Thyroid gland (tissue), 4 donors: ENCODE data around the gene LEF1. TPM values are rescaled to one million over a fixed set of nuclear protein-coding genes. Genes with fewer than 3 reads are reported as not detected.

Source experiments
- DNase-seq, 2 donors: peaks; one replicate each; pipeline ENCODE4 v3.0.0-alpha.2; 2019
- H3K27ac ChIP-seq, 3 donors: fragments of 200-600 bp; sonication (generic); 1 replicate in 2 of 3; 2 replicates in 1 of 3; pipeline ENCODE4 v1.5.1; 2016 to 2019; ENCODE audit warnings: mild to moderate bottlenecking in 1 of 3, moderate library complexity in 1 of 3
- H3K27me3 ChIP-seq: fragments of 200-600 bp; sonication (generic); one replicate; pipeline ENCODE4 v1.5.1; 2019
- H3K36me3 ChIP-seq, 2 donors: fragments of 200-600 bp; sonication (generic); one replicate each; pipeline ENCODE4 v1.5.1; 2016 to 2019
- H3K4me1 ChIP-seq, 2 donors: fragments of 200-600 bp; sonication (generic); one replicate each; pipeline ENCODE4 v1.5.1; 2017 to 2019
- H3K4me3 ChIP-seq, 3 donors: fragments of 200-600 bp; sonication (generic); replicated peaks in 1 of 3; 1 replicate in 2 of 3; 2 replicates in 1 of 3; pipeline ENCODE4 v1.5.1; 2016; ENCODE audit warnings: mild to moderate bottlenecking in 1 of 3
- H3K9me3 ChIP-seq: fragments of 200-600 bp; sonication (generic); one replicate; pipeline ENCODE4 v1.5.1; 2017
- POLR2A ChIP-seq, 2 donors: fragments of 450-650 bp; IDR thresholded peaks; one replicate each; pipeline ENCODE4 v1.6.1; 2017; ENCODE audit warnings: antibody characterized with exemption in 2 of 2, mild to moderate bottlenecking in 2 of 2, moderate library complexity in 1 of 2
- WGBS, 2 donors: methylation state at CpG; one replicate each; pipeline ENCODE4 v1.1.5; 2017; 5-methylcytosine and 5-hydroxymethylcytosine counted together
- intact Hi-C: fragments of 100-400 bp; cut with DNase I; formaldehyde crosslinking; loops from one replicate; pipeline ENCODE4 v1.15.1; 2023
- total RNA-seq, 4 donors: library from RNA; depleted of rRNA; stranded (reverse); fragments of >200 nt; gene quantifications; one replicate each; pipeline ENCODE4 v1.2.3, GENCODE V29; 2016
- TF ChIP-seq, protein P1 (sequence below), 6 experiments: fragments of 200-600 bp in 3 of 6; fragments of 450-650 bp in 3 of 6; sonication (generic) in 3 of 6; IDR thresholded peaks; one replicate each; pipeline ENCODE4 v1.5.1; 2016 to 2019; ENCODE audit warnings: antibody characterized with exemption in 6 of 6, mild to moderate bottlenecking in 2 of 6, inconsistent platforms in 1 of 6, moderate library complexity in 1 of 6

LEF1 gene
- total RNA-seq, 4 donors from 2014 or later = 4.2 to 24.3 (median 9.9) TPM

- Histone ChIP-seq H3K27me3 (no peaks in the 10 kb centered on the region), H3K36me3 (no peaks in the 10 kb centered on the region), H3K9me3 (no peaks in the 10 kb centered on the region), H3K27ac (no peak overlapping the region), H3K4me3 (no peak overlapping the region), H3K4me1 (no peaks in the 10 kb centered on the region)
- WGBS, 2 donors = 92 to 93% methylated on average over 5 of the region's 5 CpGs
- TF ChIP-seq, protein P1, sequence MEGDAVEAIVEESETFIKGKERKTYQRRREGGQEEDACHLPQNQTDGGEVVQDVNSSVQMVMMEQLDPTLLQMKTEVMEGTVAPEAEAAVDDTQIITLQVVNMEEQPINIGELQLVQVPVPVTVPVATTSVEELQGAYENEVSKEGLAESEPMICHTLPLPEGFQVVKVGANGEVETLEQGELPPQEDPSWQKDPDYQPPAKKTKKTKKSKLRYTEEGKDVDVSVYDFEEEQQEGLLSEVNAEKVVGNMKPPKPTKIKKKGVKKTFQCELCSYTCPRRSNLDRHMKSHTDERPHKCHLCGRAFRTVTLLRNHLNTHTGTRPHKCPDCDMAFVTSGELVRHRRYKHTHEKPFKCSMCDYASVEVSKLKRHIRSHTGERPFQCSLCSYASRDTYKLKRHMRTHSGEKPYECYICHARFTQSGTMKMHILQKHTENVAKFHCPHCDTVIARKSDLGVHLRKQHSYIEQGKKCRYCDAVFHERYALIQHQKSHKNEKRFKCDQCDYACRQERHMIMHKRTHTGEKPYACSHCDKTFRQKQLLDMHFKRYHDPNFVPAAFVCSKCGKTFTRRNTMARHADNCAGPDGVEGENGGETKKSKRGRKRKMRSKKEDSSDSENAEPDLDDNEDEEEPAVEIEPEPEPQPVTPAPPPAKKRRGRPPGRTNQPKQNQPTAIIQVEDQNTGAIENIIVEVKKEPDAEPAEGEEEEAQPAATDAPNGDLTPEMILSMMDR (IDR thresholded peaks at IDR 0.05) = no peak
- no peak for TF ChIP-seq POLR2A (IDR thresholded peaks at IDR 0.05)
- intact Hi-C loops = no loop called here
- no peak for DNase-seq
Observed at GRCh38 chr4:108210989-108211835, 42.5 kb upstream of the LEF1 start.

DNA sequence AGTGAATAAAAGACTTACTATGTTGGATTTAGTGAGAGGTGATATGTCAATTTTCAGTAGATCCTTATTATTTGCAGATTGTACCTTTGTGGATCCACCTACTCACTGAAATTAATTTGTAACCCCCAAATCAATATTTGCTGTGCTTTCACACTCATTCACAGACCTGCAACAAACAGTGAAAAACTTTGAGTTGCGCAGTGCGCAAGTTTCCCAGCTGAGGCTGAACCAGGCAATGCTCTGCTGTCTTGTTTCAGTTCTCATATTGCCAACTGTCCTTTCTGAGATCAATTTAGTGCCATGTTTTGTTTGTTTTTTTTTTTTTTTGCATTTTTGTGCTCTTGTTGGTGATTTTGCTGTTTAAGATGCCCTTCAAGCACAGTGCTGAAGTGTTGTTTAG, 40.8 kb upstream of the LEF1 start:
- no peak overlapping the region for H3K27ac ChIP-seq
- no peaks in the 10 kb centered on the region for H3K27me3 ChIP-seq
- no peak overlapping the region for H3K4me3 ChIP-seq
- WGBS, 2 donors = 100% methylated on average over 2 of the region's 2 CpGs
- H3K4me1 ChIP-seq = no peaks in the 10 kb centered on the region
- DNase-seq = no peak
- TF ChIP-seq POLR2A (IDR thresholded peaks at IDR 0.05) = no peak
- TF ChIP-seq, protein P1 (IDR thresholded peaks at IDR 0.05) = no peak
- H3K36me3 ChIP-seq = no peaks in the 10 kb centered on the region
- intact Hi-C loops = no loop called here
- H3K9me3 ChIP-seq = no peaks in the 10 kb centered on the region

- Histone ChIP-seq H3K4me1 (no peaks in the 10 kb centered on the region), H3K27ac (no peak overlapping the region), H3K9me3 (no peaks in the 10 kb centered on the region), H3K36me3 (no peaks in the 10 kb centered on the region), H3K4me3 (no peak overlapping the region), H3K27me3 (no peaks in the 10 kb centered on the region)
- WGBS, 2 donors = 100% methylated on average over 1 of the region's 1 CpG
- TF ChIP-seq, protein P1 (IDR thresholded peaks at IDR 0.05) = no peak
- no peak for TF ChIP-seq POLR2A (IDR thresholded peaks at IDR 0.05)
- no peak for DNase-seq
- intact Hi-C loops = no loop called here
Observed at GRCh38 chr4:108205859-108206258, 37.1 kb upstream of the LEF1 start.

DNA sequence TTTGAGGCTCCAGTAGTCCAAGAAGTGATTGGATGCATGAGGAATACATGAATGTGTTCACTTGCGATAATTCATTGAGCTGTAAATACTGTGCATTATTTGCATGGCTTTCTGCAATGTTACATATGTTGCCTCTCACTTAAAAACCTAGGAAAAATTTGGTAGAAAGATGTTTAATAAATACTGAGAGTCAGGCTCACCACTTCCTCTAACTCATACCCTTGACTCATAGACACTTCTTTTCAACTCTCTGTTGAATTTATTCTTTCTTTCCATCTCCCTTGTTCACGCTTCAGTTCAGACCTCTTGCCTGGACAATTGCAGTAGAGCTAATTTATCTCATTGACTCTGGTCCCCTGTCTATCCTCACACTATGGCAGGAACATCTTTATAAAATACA, 35.8 kb upstream of the LEF1 start:
- no peak overlapping the region for H3K27ac ChIP-seq
- no peaks in the 10 kb centered on the region for H3K36me3 ChIP-seq
- TF ChIP-seq, protein P1 (IDR thresholded peaks at IDR 0.05) = no peak
- TF ChIP-seq POLR2A (IDR thresholded peaks at IDR 0.05) = no peak
- WGBS, 2 donors = 69 to 92% methylated on average over 2 of the region's 2 CpGs
- no peaks in the 10 kb centered on the region for H3K27me3 ChIP-seq
- no peaks in the 10 kb centered on the region for H3K4me1 ChIP-seq
- no peaks in the 10 kb centered on the region for H3K9me3 ChIP-seq
- intact Hi-C loops = no loop called here
- no peak for DNase-seq
- no peak overlapping the region for H3K4me3 ChIP-seq

GRCh38 chr4:108203377-108203776, 34.6 kb upstream of the LEF1 start:
- Histone ChIP-seq H3K27ac (no peak overlapping the region), H3K9me3 (no peaks in the 10 kb centered on the region), H3K27me3 (no peaks in the 10 kb centered on the region), H3K4me3 (no peak overlapping the region), H3K36me3 (no peaks in the 10 kb centered on the region), H3K4me1 (no peaks in the 10 kb centered on the region)
- TF ChIP-seq, protein P1 (IDR thresholded peaks at IDR 0.05) = no peak
- TF ChIP-seq POLR2A (IDR thresholded peaks at IDR 0.05) = no peak
- 93 to 94% methylated on average over 3 of the region's 3 CpGs for WGBS, 2 donors
- DNase-seq = no peak
- intact Hi-C loops = no loop called here
